GM12873 (cell line): ENCODE measurements around the gene UBE3C.

Experiments
- CTCF ChIP-seq: IDR thresholded peaks from 2 replicates; pipeline ENCODE4 v1.5.1; 2012; ENCODE audit warnings: low read depth, mild to moderate bottlenecking, moderate library complexity, low read length, control low read depth; ENCODE audit not compliant: insufficient read depth; ENCODE audit errors: missing control alignments

The UBE3C gene

GRCh38 chr7:157295338-157295737, 156.6 kb downstream of the UBE3C start:
- no peak for TF ChIP-seq CTCF

DNA sequence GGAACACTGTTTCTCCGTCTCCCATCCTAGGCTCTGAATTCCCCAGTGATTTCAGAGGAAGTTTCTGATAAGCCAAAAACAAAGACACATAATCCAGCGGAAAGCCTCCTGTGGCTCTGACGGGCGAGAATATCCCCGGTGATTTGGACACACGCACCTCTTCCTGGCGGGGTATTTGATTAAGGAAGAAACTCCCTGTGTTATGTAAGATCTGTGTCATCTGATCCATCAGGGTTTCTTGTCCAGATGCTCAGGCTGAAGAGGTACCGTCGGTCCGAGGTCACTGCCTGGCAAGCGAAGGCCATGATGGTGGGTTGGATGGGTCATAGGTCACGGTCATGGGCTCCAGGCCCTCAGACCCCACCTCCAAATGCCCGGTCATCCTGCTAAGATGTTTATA, 158.5 kb downstream of the UBE3C start:
- no peak for TF ChIP-seq CTCF

- no peak for TF ChIP-seq CTCF
Measured at GRCh38 chr7:157299317-157299612, 160.5 kb downstream of the UBE3C start.

DNA sequence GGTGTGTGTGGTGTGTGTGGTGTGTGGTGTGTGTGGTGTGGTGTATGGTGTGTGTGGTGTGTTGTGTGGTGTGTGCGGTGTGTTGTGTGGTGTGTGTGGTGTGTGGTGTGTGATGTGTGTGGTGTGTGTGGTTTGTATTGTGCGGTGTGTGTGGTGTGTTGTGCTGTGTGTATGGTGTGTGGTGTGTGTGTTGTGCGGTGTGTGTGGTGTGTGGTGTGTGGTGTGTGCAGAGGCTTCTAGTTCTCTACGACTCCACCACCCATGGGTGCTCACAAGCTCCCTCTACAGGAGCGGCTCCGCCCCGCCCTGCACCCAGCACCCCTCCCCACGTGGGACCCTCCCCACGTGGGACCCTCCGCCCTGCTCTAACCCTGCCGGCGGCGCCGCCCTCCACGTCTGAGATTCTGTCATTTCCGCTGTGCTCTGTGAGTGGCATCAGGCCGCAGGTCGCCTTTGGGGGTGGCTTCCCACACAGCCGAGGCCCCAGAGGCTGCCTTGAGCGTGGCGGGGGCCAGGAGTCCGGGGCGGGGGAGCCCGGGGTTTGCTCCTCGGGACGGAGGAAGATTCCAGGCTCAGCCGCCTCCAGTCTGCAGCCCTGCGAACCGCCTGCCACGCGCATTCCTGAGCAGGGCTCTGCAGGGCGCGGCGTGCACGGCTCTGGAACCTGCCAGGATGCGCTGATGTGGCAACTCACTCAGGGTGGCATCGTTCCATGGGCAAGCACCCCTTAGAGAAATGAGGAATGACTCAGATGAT, 161.1 kb downstream of the UBE3C start:
- peak; percentile 26 for TF ChIP-seq CTCF

DNA sequence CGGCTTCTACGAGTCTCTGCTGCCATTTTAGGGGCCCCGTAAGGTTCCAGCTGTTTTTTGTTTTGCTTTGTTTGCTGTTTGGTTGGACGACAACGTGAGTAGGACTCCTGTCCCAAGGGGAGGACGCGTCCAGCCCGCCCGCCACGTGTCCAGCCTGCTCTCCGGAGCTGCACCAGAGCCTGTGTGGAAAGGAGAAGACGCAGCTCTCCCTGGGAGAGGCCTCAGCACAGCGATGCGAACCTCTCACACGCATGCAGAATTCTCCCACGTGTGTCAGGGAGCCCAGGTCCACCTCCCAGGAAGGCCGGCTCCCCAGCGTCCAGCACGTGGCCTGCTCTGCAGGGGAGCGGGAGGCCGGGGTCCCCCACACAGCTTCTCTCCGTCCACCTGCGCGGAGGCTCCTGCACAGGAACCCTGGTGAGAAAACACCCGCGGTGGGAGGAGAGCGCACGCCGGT, 161.7 kb downstream of the UBE3C start:
- no peak for TF ChIP-seq CTCF

DNA sequence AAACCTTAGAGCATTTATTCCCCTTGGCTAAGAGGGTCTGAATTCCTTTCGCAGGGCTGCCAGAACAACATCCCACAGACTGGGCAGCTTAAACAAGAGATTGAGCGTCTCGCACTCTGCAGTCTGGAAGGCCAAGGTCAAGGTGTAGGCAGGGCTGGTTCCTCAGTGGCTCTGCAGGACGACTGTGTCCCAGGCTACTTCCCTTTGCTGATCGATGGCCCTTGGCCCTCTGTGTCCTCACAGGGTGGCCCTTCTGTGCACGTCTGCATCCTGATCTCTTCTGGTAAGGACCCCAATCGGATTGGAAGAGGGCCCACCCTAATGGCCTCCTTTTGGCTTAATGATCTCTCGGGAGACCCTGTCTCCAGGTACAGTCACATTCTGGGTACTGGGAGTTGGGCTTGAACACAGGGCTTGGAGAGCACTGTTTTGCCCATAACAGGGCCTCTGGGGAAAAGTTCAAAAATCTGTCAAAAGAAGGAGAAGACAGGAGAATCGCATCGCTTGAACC, 162.9 kb downstream of the UBE3C start:
- no peak for TF ChIP-seq CTCF

GRCh38 chr7:157306846-157307838, 168.4 kb downstream of the UBE3C start:
- TF ChIP-seq CTCF: no peak
